HG03095 (cell line): ENCODE results near the gene POLD3.
"Not testable (repeated sequence)": the region's sequence is repeated elsewhere in the genome, so short reads cannot be mapped to it uniquely, and the experiment has no call there.

Source experiments
- ATAC-seq: cut with Tn5 transposase; IDR thresholded peaks from one replicate; pipeline ENCODE4 v1.9.1; 2021; ENCODE audit warnings: moderate library complexity; ENCODE audit not compliant: unreplicated experiment

POLD3 gene

GRCh38 chr11:74581954-74582547, 10.3 kb upstream of the POLD3 start:
- ATAC-seq = no peak

- ATAC-seq = no peak
Observed at GRCh38 chr11:74583024-74583624, 9.3 kb upstream of the POLD3 start.

GRCh38 chr11:74590492-74590891, 1.9 kb upstream of the POLD3 start:
- ATAC-seq = not testable (repeated sequence)

GRCh38 chr11:74592063-74592440, 330 bp upstream of the POLD3 start:
- no peak for ATAC-seq

- no peak for ATAC-seq
Observed at GRCh38 chr11:74593463-74593862, 1.1 kb downstream of the POLD3 start.

- ATAC-seq = no peak
Observed at GRCh38 chr11:74602637-74603556, 10.5 kb downstream of the POLD3 start.

- no peak for ATAC-seq
Observed at GRCh38 chr11:74603845-74604244, 11.5 kb downstream of the POLD3 start.

- no peak for ATAC-seq
Observed at GRCh38 chr11:74604311-74604710, 11.9 kb downstream of the POLD3 start.

GRCh38 chr11:74605403-74605802, 13.0 kb downstream of the POLD3 start:
- ATAC-seq = no peak

GRCh38 chr11:74608431-74608830, 16.0 kb downstream of the POLD3 start:
- no peak for ATAC-seq

- ATAC-seq = no peak
Observed at GRCh38 chr11:74611369-74611861, 19.0 kb downstream of the POLD3 start.

GRCh38 chr11:74612877-74613276, 20.5 kb downstream of the POLD3 start:
- ATAC-seq = no peak

- ATAC-seq = no peak
Observed at GRCh38 chr11:74615311-74615710, 22.9 kb downstream of the POLD3 start.

- ATAC-seq = no peak
Observed at GRCh38 chr11:74615988-74616387, 23.6 kb downstream of the POLD3 start.

GRCh38 chr11:74620531-74620930, 28.1 kb downstream of the POLD3 start:
- no peak for ATAC-seq

GRCh38 chr11:74626130-74626529, 33.7 kb downstream of the POLD3 start:
- ATAC-seq = no peak

GRCh38 chr11:74626604-74627003, 34.2 kb downstream of the POLD3 start:
- no peak for ATAC-seq

- ATAC-seq = no peak
Observed at GRCh38 chr11:74627381-74627780, 35.0 kb downstream of the POLD3 start.

- ATAC-seq = no peak
Observed at GRCh38 chr11:74630043-74630442, 37.7 kb downstream of the POLD3 start.

- no peak for ATAC-seq
Observed at GRCh38 chr11:74633406-74634393, 41.3 kb downstream of the POLD3 start.

- no peak for ATAC-seq
Observed at GRCh38 chr11:74634537-74634936, 42.2 kb downstream of the POLD3 start.
